ENCODE data around the gene RPP40.

DNA sequence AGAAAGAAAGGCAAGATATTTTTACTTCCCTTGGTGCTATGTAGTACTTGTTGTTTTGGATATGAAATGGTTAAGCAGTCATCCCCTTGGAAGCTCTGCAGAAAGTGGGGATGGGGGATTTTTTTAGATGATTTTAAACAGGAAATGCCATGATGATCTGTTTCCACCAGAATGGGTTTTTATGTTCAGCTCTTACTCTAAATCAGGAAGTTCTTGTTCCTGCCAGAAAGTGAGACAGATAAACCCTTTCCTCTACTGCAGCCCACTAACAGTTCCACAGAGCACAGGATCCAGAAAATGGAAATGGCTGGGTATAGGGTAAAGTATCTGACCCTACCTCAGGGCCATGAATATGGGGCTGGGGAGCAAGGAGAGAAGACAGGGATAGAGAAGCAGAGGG lies 49.2 kb upstream of the RPP40 start:
- TF ChIP-seq, protein P1, sequence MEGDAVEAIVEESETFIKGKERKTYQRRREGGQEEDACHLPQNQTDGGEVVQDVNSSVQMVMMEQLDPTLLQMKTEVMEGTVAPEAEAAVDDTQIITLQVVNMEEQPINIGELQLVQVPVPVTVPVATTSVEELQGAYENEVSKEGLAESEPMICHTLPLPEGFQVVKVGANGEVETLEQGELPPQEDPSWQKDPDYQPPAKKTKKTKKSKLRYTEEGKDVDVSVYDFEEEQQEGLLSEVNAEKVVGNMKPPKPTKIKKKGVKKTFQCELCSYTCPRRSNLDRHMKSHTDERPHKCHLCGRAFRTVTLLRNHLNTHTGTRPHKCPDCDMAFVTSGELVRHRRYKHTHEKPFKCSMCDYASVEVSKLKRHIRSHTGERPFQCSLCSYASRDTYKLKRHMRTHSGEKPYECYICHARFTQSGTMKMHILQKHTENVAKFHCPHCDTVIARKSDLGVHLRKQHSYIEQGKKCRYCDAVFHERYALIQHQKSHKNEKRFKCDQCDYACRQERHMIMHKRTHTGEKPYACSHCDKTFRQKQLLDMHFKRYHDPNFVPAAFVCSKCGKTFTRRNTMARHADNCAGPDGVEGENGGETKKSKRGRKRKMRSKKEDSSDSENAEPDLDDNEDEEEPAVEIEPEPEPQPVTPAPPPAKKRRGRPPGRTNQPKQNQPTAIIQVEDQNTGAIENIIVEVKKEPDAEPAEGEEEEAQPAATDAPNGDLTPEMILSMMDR (IDR thresholded peaks at IDR 0.05): no peak
- TF ChIP-seq RFX5 (IDR thresholded peaks at IDR 0.05): no peak
- no peak for TF ChIP-seq SREBF2 (IDR thresholded peaks at IDR 0.05)
- TF ChIP-seq ZNF302 (CRISPR knock-in tag; IDR thresholded peaks at IDR 0.05): no peak
- TF ChIP-seq, protein P2, sequence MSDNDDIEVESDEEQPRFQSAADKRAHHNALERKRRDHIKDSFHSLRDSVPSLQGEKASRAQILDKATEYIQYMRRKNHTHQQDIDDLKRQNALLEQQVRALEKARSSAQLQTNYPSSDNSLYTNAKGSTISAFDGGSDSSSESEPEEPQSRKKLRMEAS (IDR thresholded peaks at IDR 0.05): no peak
- no peak for TF ChIP-seq POLR2A (IDR thresholded peaks at IDR 0.05; ENCODE audit: low read length)
- TF ChIP-seq EP300 (IDR thresholded peaks at IDR 0.05): no peak
- no peak for TF ChIP-seq KDM1A (IDR thresholded peaks at IDR 0.05; ENCODE audit: low read depth)
- no peak for TF ChIP-seq JUN (IDR thresholded peaks at IDR 0.05)
- TF ChIP-seq, protein P3, sequence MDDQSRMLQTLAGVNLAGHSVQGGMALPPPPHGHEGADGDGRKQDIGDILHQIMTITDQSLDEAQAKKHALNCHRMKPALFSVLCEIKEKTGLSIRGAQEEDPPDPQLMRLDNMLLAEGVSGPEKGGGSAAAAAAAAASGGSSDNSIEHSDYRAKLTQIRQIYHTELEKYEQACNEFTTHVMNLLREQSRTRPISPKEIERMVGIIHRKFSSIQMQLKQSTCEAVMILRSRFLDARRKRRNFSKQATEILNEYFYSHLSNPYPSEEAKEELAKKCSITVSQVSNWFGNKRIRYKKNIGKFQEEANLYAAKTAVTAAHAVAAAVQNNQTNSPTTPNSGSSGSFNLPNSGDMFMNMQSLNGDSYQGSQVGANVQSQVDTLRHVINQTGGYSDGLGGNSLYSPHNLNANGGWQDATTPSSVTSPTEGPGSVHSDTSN (IDR thresholded peaks at IDR 0.05): no peak
- TF ChIP-seq SMC3 (IDR thresholded peaks at IDR 0.05): no peak
- no peak for TF ChIP-seq KDM5A (IDR thresholded peaks at IDR 0.05)
- no peak for TF ChIP-seq ZFP36 (IDR thresholded peaks at IDR 0.05; ENCODE audit: borderline replicate concordance, partially characterized antibody)
